Measurements from ENCODE around the gene RBPMS2. TPM values are rescaled to one million over a fixed set of nuclear protein-coding genes. Genes with fewer than 3 reads are reported as not detected.

RBPMS2 gene
- total and polyA plus RNA-seq, 4 donors = 0.42 to 7.9 (median 2.4) TPM

DNA sequence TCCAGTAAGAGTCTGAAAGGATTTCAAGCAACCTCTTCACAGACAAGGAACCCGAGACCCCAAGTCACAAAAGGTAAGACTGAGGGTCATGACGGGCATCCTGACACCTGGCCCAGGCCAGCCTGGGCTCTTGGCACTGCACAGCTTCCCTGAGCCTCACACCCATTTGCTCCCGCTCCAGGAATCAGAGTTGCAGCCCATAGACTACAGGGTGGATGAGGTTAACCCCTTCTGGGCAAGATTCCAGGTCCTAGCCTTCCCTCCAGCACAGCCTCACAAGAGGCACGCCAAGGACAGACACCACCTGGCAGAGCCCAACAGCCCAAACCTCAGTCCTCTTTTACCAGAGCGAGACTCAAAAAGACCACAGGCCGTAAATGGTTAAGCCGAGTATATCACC, 36.2 kb downstream of the RBPMS2 start:
- TF ChIP-seq HNF4A (conservative IDR thresholded peaks at IDR 0.05) = no peak
- TF ChIP-seq GABPA (IDR thresholded peaks at IDR 0.05 in 1 of 2, conservative IDR thresholded peaks at IDR 0.05 in 1 of 2) = no peak
- TF ChIP-seq EGR1 (IDR thresholded peaks at IDR 0.05; ENCODE audit: low read depth in 2 of 2) = no peak
- TF ChIP-seq JUND (IDR thresholded peaks at IDR 0.05) = no peak
- no peak for TF ChIP-seq TAF1 (conservative IDR thresholded peaks at IDR 0.05)
- TF ChIP-seq HNF4G (IDR thresholded peaks at IDR 0.05) = no peak
- TF ChIP-seq FOXA2 (IDR thresholded peaks at IDR 0.05) = no peak
- TF ChIP-seq SP1 (IDR thresholded peaks at IDR 0.05) = no peak
- no peak for TF ChIP-seq CTCF (IDR thresholded peaks at IDR 0.05; ENCODE audit: low read depth, low read length, missing input control)
- no peak for TF ChIP-seq ATF3 (IDR thresholded peaks at IDR 0.05)
- TF ChIP-seq FOXA1 (IDR thresholded peaks at IDR 0.05) = no peak
- no peak for TF ChIP-seq YY1 (IDR thresholded peaks at IDR 0.05)
- no peak for TF ChIP-seq MAX (IDR thresholded peaks at IDR 0.05)
- Histone ChIP-seq H3K36me3 (ENCODE audit: control insufficient read depth in 4 of 4, insufficient read depth in 3 of 4, low read depth in 1 of 4, low read length in 3 of 4) (no peaks in the 10 kb centered on the region), H3K4me3 (ENCODE audit: low read depth in 1 of 3, low read length in 3 of 3) (no peak overlapping the region), H3K27ac (ENCODE audit: low read depth in 1 of 2, low read length in 2 of 2) (peak overlapping the region in 1 of 2 donors; percentile 52), H3K4me1 (ENCODE audit: control insufficient read depth in 4 of 4, insufficient read depth in 4 of 4, low read length in 3 of 4) (no peaks in the 10 kb centered on the region), H3K27me3 (ENCODE audit: control insufficient read depth in 4 of 4, insufficient read depth in 4 of 4, low read length in 3 of 4) (no peaks in the 10 kb centered on the region), H3K9ac (ENCODE audit: low read depth in 1 of 2, low read length in 2 of 2) (no peak overlapping the region), H3K9me3 (ENCODE audit: control insufficient read depth in 4 of 4, low read length in 3 of 4) (no peaks in the 10 kb centered on the region)
- DNase-seq (ENCODE audit: low spot score) = no peak
- WGBS = 90% methylated on average over 7 of the region's 7 CpGs

GRCh38 chr15:64738226-64739095, 36.9 kb downstream of the RBPMS2 start:
- DNase-seq (ENCODE audit: low spot score) = no peak

GRCh38 chr15:64732156-64732860, 43.1 kb downstream of the RBPMS2 start:
- peak; percentile 36 for DNase-seq (ENCODE audit: low spot score)
- H3K9ac ChIP-seq (ENCODE audit: low read depth in 1 of 2, low read length in 2 of 2) = no peak overlapping the region
- H3K4me1 ChIP-seq (ENCODE audit: control insufficient read depth in 4 of 4, insufficient read depth in 4 of 4, low read length in 3 of 4) = peaks cover 4 to 16% (median 12%) of the 10 kb centered on the region in 4 donors
- H3K27ac ChIP-seq (ENCODE audit: low read depth in 1 of 2, low read length in 2 of 2) = no peak overlapping the region
- no peak overlapping the region for H3K4me3 ChIP-seq (ENCODE audit: low read depth in 1 of 3, low read length in 3 of 3)
- H3K9me3 ChIP-seq (ENCODE audit: control insufficient read depth in 4 of 4, low read length in 3 of 4) = no peaks in the 10 kb centered on the region
- no peaks in the 10 kb centered on the region for H3K27me3 ChIP-seq (ENCODE audit: control insufficient read depth in 4 of 4, insufficient read depth in 4 of 4, low read length in 3 of 4)
- no peaks in the 10 kb centered on the region for H3K36me3 ChIP-seq (ENCODE audit: control insufficient read depth in 4 of 4, insufficient read depth in 3 of 4, low read depth in 1 of 4, low read length in 3 of 4)
- 54% methylated on average over 7 of the region's 7 CpGs for WGBS
- TF ChIP-seq, protein P1, sequence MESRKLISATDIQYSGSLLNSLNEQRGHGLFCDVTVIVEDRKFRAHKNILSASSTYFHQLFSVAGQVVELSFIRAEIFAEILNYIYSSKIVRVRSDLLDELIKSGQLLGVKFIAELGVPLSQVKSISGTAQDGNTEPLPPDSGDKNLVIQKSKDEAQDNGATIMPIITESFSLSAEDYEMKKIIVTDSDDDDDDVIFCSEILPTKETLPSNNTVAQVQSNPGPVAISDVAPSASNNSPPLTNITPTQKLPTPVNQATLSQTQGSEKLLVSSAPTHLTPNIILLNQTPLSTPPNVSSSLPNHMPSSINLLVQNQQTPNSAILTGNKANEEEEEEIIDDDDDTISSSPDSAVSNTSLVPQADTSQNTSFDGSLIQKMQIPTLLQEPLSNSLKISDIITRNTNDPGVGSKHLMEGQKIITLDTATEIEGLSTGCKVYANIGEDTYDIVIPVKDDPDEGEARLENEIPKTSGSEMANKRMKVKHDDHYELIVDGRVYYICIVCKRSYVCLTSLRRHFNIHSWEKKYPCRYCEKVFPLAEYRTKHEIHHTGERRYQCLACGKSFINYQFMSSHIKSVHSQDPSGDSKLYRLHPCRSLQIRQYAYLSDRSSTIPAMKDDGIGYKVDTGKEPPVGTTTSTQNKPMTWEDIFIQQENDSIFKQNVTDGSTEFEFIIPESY (IDR thresholded peaks at IDR 0.05) = no peak
- TF ChIP-seq RAD21 (IDR thresholded peaks at IDR 0.05) (peak; percentile 44 to 54), NR2F2 (IDR thresholded peaks at IDR 0.05) (peak; percentile 81), YY1 (IDR thresholded peaks at IDR 0.05) (no peak), HNF4A (conservative IDR thresholded peaks at IDR 0.05) (peak; percentile 89 to 90), ATF3 (IDR thresholded peaks at IDR 0.05) (peak; percentile 83), HNF4G (IDR thresholded peaks at IDR 0.05) (peak; percentile 68), FOXA2 (IDR thresholded peaks at IDR 0.05) (peak; percentile 23), MAX (IDR thresholded peaks at IDR 0.05) (no peak), GABPA (IDR thresholded peaks at IDR 0.05 in 1 of 2, conservative IDR thresholded peaks at IDR 0.05 in 1 of 2) (peak in 1 of 2 donors; percentile 34), TAF1 (conservative IDR thresholded peaks at IDR 0.05) (no peak), RXRA (IDR thresholded peaks at IDR 0.05) (peak; percentile 82 to 84), EGR1 (IDR thresholded peaks at IDR 0.05; ENCODE audit: low read depth in 2 of 2) (no peak), SP1 (IDR thresholded peaks at IDR 0.05) (peak; percentile 71)

More at GRCh38 chr15:64738226-64739095, 36.9 kb downstream of the RBPMS2 start:
- Histone ChIP-seq H3K9me3 (ENCODE audit: control insufficient read depth in 4 of 4, low read length in 3 of 4) (no peaks in the 10 kb centered on the region), H3K4me3 (ENCODE audit: low read depth in 1 of 3, low read length in 3 of 3) (no peak overlapping the region), H3K27me3 (ENCODE audit: control insufficient read depth in 4 of 4, insufficient read depth in 4 of 4, low read length in 3 of 4) (no peaks in the 10 kb centered on the region), H3K36me3 (ENCODE audit: control insufficient read depth in 4 of 4, insufficient read depth in 3 of 4, low read depth in 1 of 4, low read length in 3 of 4) (no peaks in the 10 kb centered on the region), H3K9ac (ENCODE audit: low read depth in 1 of 2, low read length in 2 of 2) (no peak overlapping the region), H3K27ac (ENCODE audit: low read depth in 1 of 2, low read length in 2 of 2) (no peak overlapping the region), H3K4me1 (ENCODE audit: control insufficient read depth in 4 of 4, insufficient read depth in 4 of 4, low read length in 3 of 4) (no peaks in the 10 kb centered on the region)
- TF ChIP-seq GABPA (IDR thresholded peaks at IDR 0.05 in 1 of 2, conservative IDR thresholded peaks at IDR 0.05 in 1 of 2) (no peak), EGR1 (IDR thresholded peaks at IDR 0.05; ENCODE audit: low read depth in 2 of 2) (no peak), FOXA1 (IDR thresholded peaks at IDR 0.05) (no peak), JUND (IDR thresholded peaks at IDR 0.05) (no peak), YY1 (IDR thresholded peaks at IDR 0.05) (no peak), RAD21 (IDR thresholded peaks at IDR 0.05) (no peak)
- WGBS = 95% methylated on average over 27 of the region's 27 CpGs

Data from liver (tissue), 9 donors.